CD14-positive monocyte (primary cell): ENCODE measurements around the gene DNAJA4. TPM values are rescaled to one million over a fixed set of nuclear protein-coding genes. Genes with fewer than 3 reads are reported as not detected.

Experiments used
- DNase-seq, 3 donors: peaks; one replicate each; pipeline ENCODE4 v3.0.0-alpha.2; 2011 to 2022
- H2AFZ ChIP-seq: 2 replicates; pipeline ENCODE4 v1.6.0; 2012; ENCODE audit warnings: mild to moderate bottlenecking, low read depth, low read length, inconsistent platforms; ENCODE audit not compliant: insufficient read depth, poor library complexity, severe bottlenecking
- H3K27ac ChIP-seq, 2 donors: 1 replicate in 1 of 2; 2 replicates in 1 of 2; pipeline ENCODE4 v1.5.1; 2012 to 2013; ENCODE audit warnings: low read length in 2 of 2, control low read depth in 1 of 2, inconsistent platforms in 1 of 2, low read depth in 1 of 2, mild to moderate bottlenecking in 1 of 2
- H3K27me3 ChIP-seq, 2 donors: one replicate each; pipeline versions ENCODE4 v1.6.0 to v1.6.1; 2011 to 2013; ENCODE audit warnings: low read length in 2 of 2; ENCODE audit not compliant: control insufficient read depth in 2 of 2, insufficient read depth in 2 of 2
- H3K36me3 ChIP-seq, 2 donors: replicated peaks in 1 of 2; 1 replicate in 1 of 2; 2 replicates in 1 of 2; pipeline versions ENCODE4 v1.5.1 to v1.6.1; 2012 to 2013; ENCODE audit warnings: low read length in 2 of 2, control low read depth in 1 of 2, inconsistent platforms in 1 of 2, mild to moderate bottlenecking in 1 of 2; ENCODE audit not compliant: insufficient read depth in 2 of 2, control insufficient read depth in 1 of 2
- H3K4me1 ChIP-seq, 2 donors: 1 replicate in 1 of 2; 2 replicates in 1 of 2; pipeline versions ENCODE4 v1.5.1 to v1.6.1; 2012 to 2013; ENCODE audit warnings: low read length in 2 of 2, control low read depth in 1 of 2, inconsistent platforms in 1 of 2, mild to moderate bottlenecking in 1 of 2, moderate library complexity in 1 of 2; ENCODE audit not compliant: insufficient read depth in 2 of 2, control insufficient read depth in 1 of 2
- H3K4me2 ChIP-seq: replicated peaks from 2 replicates; pipeline ENCODE3; 2012; ENCODE audit warnings: low read length, moderate library complexity, mild to moderate bottlenecking; ENCODE audit not compliant: poor library complexity, severe bottlenecking; ENCODE audit errors: extremely low read depth
- H3K4me3 ChIP-seq, 3 experiments: fragments of 200-600 bp in 1 of 3; sonication (generic) in 1 of 3; replicated peaks in 1 of 3; 1 replicate in 2 of 3; 2 replicates in 1 of 3; pipeline ENCODE4 v1.5.1; 2011 to 2013; ENCODE audit warnings: low read length in 3 of 3, mild to moderate bottlenecking in 3 of 3, control low read depth in 2 of 3, low read depth in 2 of 3, inconsistent platforms in 1 of 3, moderate library complexity in 1 of 3
- H3K79me2 ChIP-seq: 2 replicates; pipeline ENCODE4 v1.6.0; 2012; ENCODE audit warnings: mild to moderate bottlenecking, control low read depth, inconsistent platforms, low read length, moderate library complexity; ENCODE audit not compliant: insufficient read depth
- H3K9ac ChIP-seq: 2 replicates; pipeline ENCODE4 v1.6.0; 2017; ENCODE audit warnings: low read length, mild to moderate bottlenecking; ENCODE audit not compliant: insufficient read depth, poor library complexity, severe bottlenecking
- H3K9me3 ChIP-seq, 2 donors: replicated peaks in 1 of 2; 1 replicate in 1 of 2; 2 replicates in 1 of 2; pipeline versions ENCODE4 v1.5.1 to v1.6.1; 2012 to 2013; ENCODE audit warnings: low read length in 2 of 2, control low read depth in 1 of 2; ENCODE audit not compliant: control insufficient read depth in 1 of 2, insufficient read depth in 1 of 2
- H4K20me1 ChIP-seq: 2 replicates; pipeline ENCODE4 v1.6.0; 2012; ENCODE audit warnings: mild to moderate bottlenecking, low read length, control low read depth, moderate library complexity; ENCODE audit not compliant: insufficient read depth
- H3K27ac Mint-ChIP-seq, 7 donors: one replicate each; pipeline ENCODE4 v1.8.0; 2020; ENCODE audit warnings: mild to moderate bottlenecking in 7 of 7, mixed read lengths in 7 of 7, moderate library complexity in 6 of 7, inconsistent platforms in 2 of 7
- H3K27me3 Mint-ChIP-seq, 3 donors: one replicate each; pipeline ENCODE4 v1.8.0; 2021 to 2022; ENCODE audit warnings: low read depth in 3 of 3, mild to moderate bottlenecking in 3 of 3, mixed read lengths in 3 of 3, moderate library complexity in 3 of 3, inconsistent platforms in 1 of 3
- H3K36me3 Mint-ChIP-seq, 2 donors: one replicate each; pipeline ENCODE4 v1.8.0; 2020; ENCODE audit warnings: mixed read lengths in 2 of 2, inconsistent platforms in 1 of 2, mild to moderate bottlenecking in 1 of 2
- H3K4me1 Mint-ChIP-seq: one replicate; pipeline ENCODE4 v1.8.0; 2020; ENCODE audit warnings: mild to moderate bottlenecking, mixed read lengths
- H3K4me3 Mint-ChIP-seq, 2 donors: one replicate each; pipeline ENCODE4 v1.8.0; 2020; ENCODE audit warnings: mild to moderate bottlenecking in 2 of 2, mixed read lengths in 2 of 2, moderate library complexity in 1 of 2
- H3K9me3 Mint-ChIP-seq, 7 donors: one replicate each; pipeline ENCODE4 v1.8.0; 2020 to 2022; ENCODE audit warnings: mixed read lengths in 7 of 7, mild to moderate bottlenecking in 6 of 7, moderate library complexity in 6 of 7, inconsistent platforms in 2 of 7
- CTCF ChIP-seq: fragments of 200-600 bp; IDR thresholded peaks from one replicate; pipeline ENCODE4 v1.8.0; 2022; ENCODE audit warnings: antibody characterized with exemption, mild to moderate bottlenecking
- WGBS: methylation state at CpG from one replicate; pipeline ENCODE4 v1.1.5; 2013; ENCODE audit warnings: missing lambda C conversion rate; ENCODE audit not compliant: insufficient coverage; 5-methylcytosine and 5-hydroxymethylcytosine counted together
- intact Hi-C, 2 donors: fragments of 100-400 bp; cut with micrococcal nuclease; formaldehyde crosslinking; loops; one replicate each; pipeline versions ENCODE4 v1.15.0 to v1.15.1; 2023
- polyA plus RNA-seq, 3 donors: library from polyadenylated mRNA; depleted of rRNA in 1 of 3; unstranded in 2 of 3; stranded (reverse) in 1 of 3; fragments of 300-500 nt in 2 of 3; fragments of >200 nt in 1 of 3; fragmentation: Illumina TruSeq in 2 of 3; gene quantifications; 1 replicate in 2 of 3; 2 replicates in 1 of 3; pipeline ENCODE4 v1.2.3, GENCODE V29; 2012 to 2021

Gene DNAJA4
- polyA plus RNA-seq, 3 donors, result 2.4 to 20.9 (median 2.5) TPM

GRCh38 chr15:78272776-78273175 is 8.4 kb downstream of the DNAJA4 start:
- Histone ChIP-seq H3K9ac (no peak overlapping the region), H3K4me3 (no peak overlapping the region), H3K79me2 (peaks cover 7% of the 10 kb centered on the region), H4K20me1 (no peaks in the 10 kb centered on the region), H3K4me2 (no peak overlapping the region), H3K4me1 (peaks cover 4 to 5% of the 10 kb centered on the region in 2 donors), H3K27me3 (no peaks in the 10 kb centered on the region), H2AFZ (no peak overlapping the region), H3K27ac (no peak overlapping the region), H3K36me3 (peaks cover 36 to 57% of the 10 kb centered on the region in 2 donors), H3K9me3 (no peaks in the 10 kb centered on the region)
- Mint-ChIP-seq H3K36me3 (peaks cover 43 to 48% of the 10 kb centered on the region in 2 donors), H3K9me3 (no peaks in the 10 kb centered on the region), H3K4me3 (no peak overlapping the region), H3K27ac (no peak overlapping the region), H3K27me3 (peaks cover 0 to 1% (median 0%) of the 10 kb centered on the region in 3 donors), H3K4me1 (peaks cover 4% of the 10 kb centered on the region)
- TF ChIP-seq CTCF, result no peak
- DNase-seq, result no peak
- no CpG with 5 or more reads among the region's 3 CpGs for WGBS
- intact Hi-C loops, result no loop called here

DNA sequence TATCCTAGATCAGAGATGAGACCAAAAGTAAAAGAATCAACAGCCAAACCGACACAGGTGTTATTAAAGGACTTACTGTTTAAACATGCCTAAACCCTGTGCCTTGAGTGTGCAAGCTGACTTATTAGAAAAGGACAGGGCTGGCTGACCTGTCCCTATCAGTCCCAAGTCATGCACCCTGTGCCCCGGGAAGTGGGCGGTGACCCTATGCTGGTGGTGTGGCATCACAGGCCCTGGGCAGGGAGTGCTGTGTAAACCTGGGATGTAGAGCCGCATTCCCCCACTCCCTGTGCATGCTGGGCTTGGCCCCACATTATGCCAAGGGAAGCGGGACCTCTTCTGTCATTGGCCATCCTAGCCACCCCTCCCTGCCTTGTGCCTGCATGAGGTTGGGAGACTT is 10.6 kb downstream of the DNAJA4 start:
- H3K27ac Mint-ChIP-seq, result no peak overlapping the region
- H3K9me3 Mint-ChIP-seq, result no peaks in the 10 kb centered on the region
- no peak overlapping the region for H3K27ac ChIP-seq
- H3K4me3 Mint-ChIP-seq, result no peak overlapping the region
- no peak overlapping the region for H3K4me2 ChIP-seq
- DNase-seq, result no peak
- no peaks in the 10 kb centered on the region for H4K20me1 ChIP-seq
- H3K9ac ChIP-seq, result no peak overlapping the region
- H3K4me3 ChIP-seq, result no peak overlapping the region
- peaks cover 0 to 1% (median 0%) of the 10 kb centered on the region in 3 donors for H3K27me3 Mint-ChIP-seq
- no peaks in the 10 kb centered on the region for H3K27me3 ChIP-seq
- H2AFZ ChIP-seq, result no peak overlapping the region
- H3K4me1 ChIP-seq, result peaks cover 9% of the 10 kb centered on the region in 2 donors
- no peaks in the 10 kb centered on the region for H3K9me3 ChIP-seq
- peaks cover 9% of the 10 kb centered on the region for H3K4me1 Mint-ChIP-seq
- WGBS, result 94% methylated on average over 2 of the region's 5 CpGs
- intact Hi-C loops, result no loop called here
- H3K36me3 ChIP-seq, result peaks cover 46 to 70% of the 10 kb centered on the region in 2 donors
- peaks cover 47 to 55% of the 10 kb centered on the region in 2 donors for H3K36me3 Mint-ChIP-seq
- H3K79me2 ChIP-seq, result no peaks in the 10 kb centered on the region
- no peak for TF ChIP-seq CTCF
